GM23248 (cell line): Measurements from ENCODE around the gene RASSF8. TPM values are rescaled to one million over a fixed set of nuclear protein-coding genes. Genes with fewer than 3 reads are reported as not detected.

Experiments
- DNase-seq: peaks from one replicate; pipeline ENCODE4 v3.0.0-alpha.2; 2015
- H2AFZ ChIP-seq: fragments of 200-600 bp; sonication (generic); 2 replicates; pipeline ENCODE4 v1.6.1; 2016; ENCODE audit warnings: antibody characterized with exemption
- H3F3A ChIP-seq: fragments of 200-600 bp; sonication (generic); 2 replicates; pipeline ENCODE4 v1.6.1; 2016; ENCODE audit warnings: mild to moderate bottlenecking, antibody characterized with exemption, mixed run types; ENCODE audit not compliant: insufficient read depth
- H3K27ac ChIP-seq: fragments of 200-600 bp; sonication (generic); 2 replicates; pipeline ENCODE4 v1.5.1; 2016; ENCODE audit warnings: mild to moderate bottlenecking
- H3K27me3 ChIP-seq: fragments of 200-600 bp; sonication (generic); replicated peaks from 2 replicates; pipeline ENCODE4 v1.6.1; 2016; ENCODE audit warnings: mild to moderate bottlenecking; ENCODE audit not compliant: insufficient read depth
- H3K36me3 ChIP-seq: fragments of 200-600 bp; sonication (generic); 2 replicates; pipeline ENCODE4 v1.6.1; 2016; ENCODE audit warnings: low read depth, mild to moderate bottlenecking
- H3K4me1 ChIP-seq: fragments of 200-600 bp; sonication (generic); 2 replicates; pipeline ENCODE4 v1.6.1; 2016; ENCODE audit warnings: mild to moderate bottlenecking; ENCODE audit not compliant: insufficient read depth
- H3K4me2 ChIP-seq: fragments of 200-600 bp; sonication (generic); one replicate; pipeline ENCODE4 v1.6.1; 2016; ENCODE audit warnings: mild to moderate bottlenecking; ENCODE audit not compliant: unreplicated experiment
- H3K4me3 ChIP-seq: fragments of 200-600 bp; sonication (generic); 2 replicates; pipeline ENCODE4 v1.5.1; 2016; ENCODE audit warnings: mild to moderate bottlenecking
- H3K79me2 ChIP-seq: fragments of 200-600 bp; sonication (generic); 2 replicates; pipeline ENCODE4 v1.6.1; 2016; ENCODE audit warnings: mild to moderate bottlenecking; ENCODE audit not compliant: insufficient read depth
- H3K9ac ChIP-seq: fragments of 200-600 bp; sonication (generic); 2 replicates; pipeline ENCODE4 v1.6.1; 2016; ENCODE audit warnings: mild to moderate bottlenecking
- H3K9me2 ChIP-seq: fragments of 200-600 bp; sonication (generic); 2 replicates; pipeline ENCODE4 v1.6.1; 2016; ENCODE audit warnings: mixed run types, mild to moderate bottlenecking, moderate library complexity; ENCODE audit not compliant: insufficient read depth
- H3K9me3 ChIP-seq: fragments of 200-600 bp; sonication (generic); one replicate; pipeline ENCODE4 v1.6.1; 2017; ENCODE audit warnings: low read depth
- H4K20me1 ChIP-seq: fragments of 200-600 bp; sonication (generic); 2 replicates; pipeline ENCODE4 v1.6.0; 2016; ENCODE audit not compliant: insufficient read depth
- EZH2 ChIP-seq: fragments of 200-600 bp; sonication (generic); IDR thresholded peaks from 2 replicates; pipeline ENCODE4 v1.6.1; 2018; ENCODE audit warnings: antibody characterized with exemption, mild to moderate bottlenecking; ENCODE audit not compliant: insufficient read depth, poor library complexity, severe bottlenecking
- EZH2phosphoT487 ChIP-seq: fragments of 200-600 bp; sonication (generic); IDR thresholded peaks from 2 replicates; pipeline ENCODE4 v1.6.1; 2018; ENCODE audit warnings: antibody characterized with exemption, moderate library complexity, mild to moderate bottlenecking, low read depth; ENCODE audit not compliant: insufficient read depth
- WGBS, 2 experiments: methylation state at CpG; one replicate each; pipeline ENCODE4 v1.1.6; 2015 to 2017; ENCODE audit warnings: low lambda C conversion rate in 2 of 2, low coverage in 1 of 2; ENCODE audit errors: missing lambda C conversion rate in 2 of 2; 5-methylcytosine and 5-hydroxymethylcytosine counted together
- in situ Hi-C: fragments of 300-500 bp; cut with MboI; formaldehyde crosslinking; loops from 2 replicates; pipeline ENCODE4 v1.15.0; 2020
- polyA plus RNA-seq: library from polyadenylated mRNA; unstranded; fragments of >200 nt; fragmentation: Nextera tagmentation; extraction: Ambion mirVana; gene quantifications from 2 replicates; pipeline ENCODE4 v1.2.1, GENCODE V29; 2016
- total RNA-seq: library from RNA; depleted of rRNA; stranded (reverse); fragments of >200 nt; shearing (Covaris generic); gene quantifications from 2 replicates; pipeline ENCODE4 v1.2.3, GENCODE V29; 2014

The RASSF8 gene
- total and polyA plus RNA-seq, 2 experiments from 2014 or later, result 11.2 to 80.1 TPM

- Histone ChIP-seq H3K9me3 (no peaks in the 10 kb centered on the region), H3K27ac (no peak overlapping the region), H3K4me3 (no peak overlapping the region), H3K9me2 (no peaks in the 10 kb centered on the region), H3K4me2 (no peak overlapping the region), H4K20me1 (no peaks in the 10 kb centered on the region), H3K36me3 (peaks cover 12% of the 10 kb centered on the region), H2AFZ (no peak overlapping the region), H3K9ac (no peak overlapping the region), H3K27me3 (no peaks in the 10 kb centered on the region), H3F3A (peaks cover 30% of the 10 kb centered on the region), H3K4me1 (peaks cover 36% of the 10 kb centered on the region), H3K79me2 (peaks cover 97% of the 10 kb centered on the region)
- no peak for DNase-seq
- WGBS, 2 experiments, result 70 to 93% methylated on average over 2 of the region's 2 CpGs
- in situ Hi-C loops, result loop anchor here (25.0 kb wide), 1 partner anchor 564 kb away; no protein-coding TSS in a partner anchor
- TF ChIP-seq EZH2phosphoT487 (no peak), EZH2 (no peak)
Observed at GRCh38 chr12:26001530-26001929, 43.0 kb downstream of the RASSF8 start.

GRCh38 chr12:26003065-26003464 lies 44.6 kb downstream of the RASSF8 start:
- whole genome bisulfite sequencing, 2 experiments, result 50% methylated on average over 1 of the region's 1 CpG
- in situ Hi-C loops, result loop anchor here (25.0 kb wide), 1 partner anchor 566 kb away; no protein-coding TSS in a partner anchor
- no peaks in the 10 kb centered on the region for H3K9me3 ChIP-seq

GRCh38 chr12:26007566-26007965 lies 49.1 kb downstream of the RASSF8 start:
- in situ Hi-C loops, result loop anchor here (25.0 kb wide), 1 partner anchor 570 kb away; no protein-coding TSS in a partner anchor
- Histone ChIP-seq H3K9ac (no peak overlapping the region), H3K27ac (no peak overlapping the region), H3K4me2 (no peak overlapping the region), H4K20me1 (no peaks in the 10 kb centered on the region), H3K4me3 (no peak overlapping the region), H2AFZ (no peak overlapping the region), H3F3A (peaks cover 33% of the 10 kb centered on the region), H3K79me2 (peaks cover 97% of the 10 kb centered on the region), H3K36me3 (peaks cover 9% of the 10 kb centered on the region), H3K27me3 (no peaks in the 10 kb centered on the region), H3K4me1 (peaks cover 33% of the 10 kb centered on the region), H3K9me3 (no peaks in the 10 kb centered on the region), H3K9me2 (no peaks in the 10 kb centered on the region)
- DNase-seq, result no peak
- TF ChIP-seq EZH2phosphoT487, result no peak
- TF ChIP-seq EZH2, result no peak
- WGBS, 2 experiments, result 97 to 100% methylated on average over 1 of the region's 1 CpG

More at GRCh38 chr12:26003065-26003464, 44.6 kb downstream of the RASSF8 start:
- TF ChIP-seq EZH2, result no peak
- no peak for TF ChIP-seq EZH2phosphoT487
- peaks cover 12% of the 10 kb centered on the region for H3K36me3 ChIP-seq
- peaks cover 100% of the 10 kb centered on the region for H3K79me2 ChIP-seq
- H3K4me1 ChIP-seq, result peaks cover 24% of the 10 kb centered on the region
- DNase-seq, result no peak
- no peaks in the 10 kb centered on the region for H3K9me2 ChIP-seq
- H3K4me3 ChIP-seq, result no peak overlapping the region
- H3F3A ChIP-seq, result peaks cover 17% of the 10 kb centered on the region
- no peak overlapping the region for H2AFZ ChIP-seq
- no peak overlapping the region for H3K4me2 ChIP-seq
- H3K27me3 ChIP-seq, result no peaks in the 10 kb centered on the region
- no peaks in the 10 kb centered on the region for H4K20me1 ChIP-seq
- H3K9ac ChIP-seq, result no peak overlapping the region
- no peak overlapping the region for H3K27ac ChIP-seq

- no peaks in the 10 kb centered on the region for H3K9me2 ChIP-seq
- peaks cover 42% of the 10 kb centered on the region for H3K4me1 ChIP-seq
- H3K27ac ChIP-seq, result peak overlapping the region; percentile 87
- no peaks in the 10 kb centered on the region for H3K9me3 ChIP-seq
- H3K9ac ChIP-seq, result no peak overlapping the region
- peaks cover 97% of the 10 kb centered on the region for H3K79me2 ChIP-seq
- no peak overlapping the region for H3K4me2 ChIP-seq
- in situ Hi-C loops, result loop anchor here (25.0 kb wide), 1 partner anchor 572 kb away; no protein-coding TSS in a partner anchor
- H2AFZ ChIP-seq, result no peak overlapping the region
- peaks cover 49% of the 10 kb centered on the region for H3F3A ChIP-seq
- no peak overlapping the region for H3K4me3 ChIP-seq
- no peaks in the 10 kb centered on the region for H3K36me3 ChIP-seq
- 97 to 100% methylated on average over 1 of the region's 1 CpG for WGBS, 2 experiments
- no peak for DNase-seq
- H4K20me1 ChIP-seq, result no peaks in the 10 kb centered on the region
- no peak for TF ChIP-seq EZH2phosphoT487
- no peak for TF ChIP-seq EZH2
- no peaks in the 10 kb centered on the region for H3K27me3 ChIP-seq
Observed at GRCh38 chr12:26009593-26009992, 51.1 kb downstream of the RASSF8 start.
